Stimulated activated CD8-positive, alpha-beta memory T cell treated with anti-CD3 and anti-CD28 coated beads, Interleukin-2, amount 100 ng/mL, for 1 hour (primary cell): ENCODE data around the gene ACTN4.

Source experiments
- DNase-seq, 2 donors: peaks; one replicate each; pipeline ENCODE4 v3.0.0-alpha.2; 2020; ENCODE audit warnings: low read depth in 2 of 2

The ACTN4 gene

DNA sequence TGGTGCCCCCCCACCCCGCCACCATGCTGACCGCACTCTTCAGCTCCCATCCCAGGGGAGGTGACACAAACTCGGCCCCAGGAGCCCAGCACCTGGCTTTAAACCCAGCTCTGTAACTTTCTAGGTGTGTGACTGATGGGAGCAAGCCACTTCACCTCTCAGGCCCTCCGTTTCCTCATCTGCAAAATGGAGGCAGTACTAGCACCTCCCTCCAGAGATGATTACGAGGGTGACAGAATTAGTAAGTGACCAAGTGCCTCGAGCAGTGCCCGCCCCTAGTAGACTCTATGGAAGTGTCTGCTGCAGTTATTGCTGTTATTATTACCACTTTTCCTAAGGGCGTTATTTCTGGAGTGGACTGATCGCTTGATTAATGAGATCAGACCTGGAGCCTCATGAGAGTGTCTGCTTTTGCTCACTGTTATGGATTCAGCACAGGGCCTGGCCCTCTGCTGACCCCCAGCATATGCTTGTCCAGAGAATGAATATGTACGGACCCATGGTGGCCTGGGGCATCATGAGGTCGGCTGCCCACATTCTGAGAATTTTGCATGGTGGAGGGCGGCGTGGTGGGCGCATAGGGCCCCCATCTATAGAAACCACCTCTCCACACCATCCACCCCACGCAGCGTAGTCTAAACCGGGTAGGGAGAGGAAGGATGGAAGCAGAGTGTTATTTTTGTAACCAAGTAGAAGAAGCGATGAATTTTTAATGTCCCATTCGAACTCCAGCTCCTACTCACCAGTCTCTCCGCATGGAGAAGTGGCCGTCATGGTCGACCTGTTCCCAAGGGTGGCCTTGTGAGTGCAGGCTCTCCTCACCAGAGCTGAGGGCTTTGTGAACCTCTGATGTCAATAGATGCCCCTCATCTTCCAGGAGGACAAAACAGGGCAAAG lies 48.6 kb downstream of the ACTN4 start:
- no peak for DNase-seq

DNA sequence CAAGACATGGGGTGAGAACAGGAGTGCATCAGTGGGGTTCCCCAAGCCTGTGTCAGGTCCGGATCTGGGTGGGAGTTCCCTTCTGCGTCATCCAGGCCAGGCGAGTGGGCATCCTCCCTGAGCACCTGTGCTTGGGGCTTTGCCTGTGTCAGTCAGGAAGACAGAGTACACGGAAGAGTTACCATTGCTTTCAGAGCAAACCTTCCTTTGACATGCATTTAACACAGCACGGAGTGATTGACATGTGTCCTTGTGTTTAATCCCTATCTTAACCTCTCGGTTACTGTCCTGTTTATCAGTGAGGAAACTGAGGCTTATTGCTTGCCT lies 49.2 kb downstream of the ACTN4 start:
- DNase-seq: no peak

DNA sequence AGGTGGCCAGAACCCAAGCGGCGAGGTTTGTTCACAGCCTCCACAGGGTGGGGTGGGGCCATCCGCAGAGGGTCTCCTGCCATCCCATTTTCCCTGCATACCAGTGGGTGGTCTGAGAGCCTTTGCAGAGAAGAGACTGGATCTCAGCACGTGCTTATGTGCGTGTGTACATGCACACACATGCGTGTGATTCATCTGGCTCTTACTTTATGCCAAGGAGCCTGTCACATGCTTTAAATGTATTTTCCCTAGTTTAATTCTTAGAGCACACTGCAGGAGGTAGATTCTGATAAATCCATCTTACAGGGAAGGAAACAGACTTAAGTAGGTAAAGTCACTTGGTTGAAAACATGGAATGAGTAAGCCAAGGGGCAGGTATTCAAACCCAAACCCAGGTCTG lies 49.7 kb downstream of the ACTN4 start:
- DNase-seq: no peak

DNA sequence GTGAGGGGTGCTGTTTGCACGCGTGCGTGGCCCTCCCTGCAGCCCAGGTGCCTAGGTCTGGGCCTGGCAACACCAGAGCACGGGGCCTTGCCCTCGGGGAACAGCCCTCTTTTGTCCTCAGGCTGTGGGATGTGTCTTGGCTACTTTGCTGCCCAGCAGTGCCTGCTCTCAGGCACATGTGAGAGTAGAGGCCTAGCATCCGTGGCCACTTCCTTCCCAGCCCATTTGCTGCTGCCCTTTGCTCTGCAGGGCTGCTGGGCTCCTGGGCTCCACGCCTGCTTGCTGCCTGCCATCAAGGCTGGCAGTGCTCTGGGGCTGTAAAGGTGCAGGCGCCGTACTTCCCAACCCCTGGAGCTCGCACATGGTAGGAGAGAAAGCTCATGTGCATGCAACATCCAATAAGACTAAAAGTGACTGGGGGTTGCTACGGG lies 50.2 kb downstream of the ACTN4 start:
- no peak for DNase-seq

DNA sequence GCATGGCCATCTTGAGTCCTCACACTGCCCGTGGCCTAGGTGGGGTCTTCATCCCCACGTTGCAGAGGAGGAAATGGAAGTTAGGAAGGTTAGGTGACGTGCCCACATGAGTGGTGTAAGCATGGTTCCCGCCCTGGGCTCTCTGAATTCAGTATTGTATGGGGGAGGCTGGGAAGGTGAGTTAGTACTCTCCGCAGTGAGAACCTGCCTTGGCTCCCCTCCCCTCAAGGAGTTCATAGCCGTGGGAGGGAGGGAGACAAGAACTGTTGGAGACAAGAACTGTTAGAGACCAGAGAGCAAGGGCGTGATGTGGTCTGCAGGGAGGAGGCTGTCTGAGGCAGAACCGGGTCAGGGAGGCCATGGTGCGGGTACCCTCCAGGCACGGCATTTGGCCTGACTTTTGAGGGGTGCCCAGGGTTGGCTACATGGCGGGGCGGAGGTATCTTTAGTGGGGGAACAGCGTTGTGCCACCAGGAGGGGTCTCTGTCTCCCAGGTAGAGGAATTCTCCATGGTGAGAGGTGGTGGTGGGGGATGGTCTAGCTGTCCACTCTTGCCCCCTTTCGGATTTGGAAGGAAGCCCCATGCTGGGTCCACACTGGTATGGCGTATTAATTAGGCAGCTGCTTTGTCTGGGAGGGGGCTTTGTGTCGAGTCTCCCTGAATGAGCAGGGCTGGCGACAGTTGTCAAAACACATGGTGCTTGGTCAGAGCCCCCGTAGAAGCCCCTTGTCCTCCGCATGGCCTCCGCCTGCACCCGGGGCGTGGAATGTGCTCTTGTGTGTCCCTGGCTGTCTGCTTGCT lies 51.0 kb downstream of the ACTN4 start:
- DNase-seq: no peak

DNA sequence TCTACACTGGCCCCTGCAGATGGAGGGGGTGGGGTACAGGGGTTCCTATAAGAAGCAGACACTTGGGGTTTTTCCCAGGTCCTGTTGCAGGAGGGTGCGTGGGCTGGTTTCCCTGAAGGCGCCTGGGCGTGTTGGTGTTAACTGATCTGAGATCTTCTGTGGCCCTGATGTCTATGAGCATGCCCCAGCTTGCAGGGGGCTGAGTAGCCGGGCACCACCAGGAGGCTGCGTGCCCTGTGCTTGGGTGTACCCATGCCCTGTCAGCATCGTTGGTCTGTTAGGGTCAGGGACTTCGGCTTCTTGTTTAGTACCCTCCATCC lies 51.5 kb downstream of the ACTN4 start:
- no peak for DNase-seq

DNA sequence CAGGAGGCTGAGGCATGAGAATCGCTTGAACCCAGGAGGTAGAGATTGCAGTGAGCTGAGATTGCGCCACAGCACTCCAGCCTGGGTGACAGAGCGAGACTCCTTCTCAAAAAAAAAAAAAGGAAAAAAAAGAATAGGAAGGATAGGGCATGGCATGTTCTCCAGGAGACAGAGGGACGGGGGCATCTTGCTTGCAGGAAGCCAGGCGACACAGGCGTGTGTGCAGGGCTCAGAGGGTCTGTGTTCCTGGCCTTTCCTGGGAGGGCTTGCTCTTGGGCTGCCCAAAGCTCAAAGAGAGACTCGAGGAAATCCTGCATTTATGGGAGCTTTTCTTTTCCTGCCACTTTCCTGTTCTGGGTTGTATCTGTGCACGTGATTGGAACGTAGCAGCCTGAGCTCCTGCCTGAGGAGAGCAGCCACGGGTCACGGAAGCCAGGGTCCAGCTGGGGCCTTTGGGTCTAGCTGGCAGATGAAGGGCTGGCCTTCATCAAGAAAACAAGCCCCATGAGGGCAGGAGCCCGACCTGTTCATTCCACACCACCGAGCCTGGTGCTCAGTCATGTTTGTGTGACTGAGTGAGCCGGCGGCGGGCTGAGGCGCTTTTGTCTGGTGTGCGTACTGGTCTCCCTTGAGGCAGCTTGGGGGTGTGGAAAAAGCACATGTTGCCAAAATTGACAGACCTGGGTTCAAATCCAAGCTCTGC lies 52.3 kb downstream of the ACTN4 start:
- DNase-seq: no peak

DNA sequence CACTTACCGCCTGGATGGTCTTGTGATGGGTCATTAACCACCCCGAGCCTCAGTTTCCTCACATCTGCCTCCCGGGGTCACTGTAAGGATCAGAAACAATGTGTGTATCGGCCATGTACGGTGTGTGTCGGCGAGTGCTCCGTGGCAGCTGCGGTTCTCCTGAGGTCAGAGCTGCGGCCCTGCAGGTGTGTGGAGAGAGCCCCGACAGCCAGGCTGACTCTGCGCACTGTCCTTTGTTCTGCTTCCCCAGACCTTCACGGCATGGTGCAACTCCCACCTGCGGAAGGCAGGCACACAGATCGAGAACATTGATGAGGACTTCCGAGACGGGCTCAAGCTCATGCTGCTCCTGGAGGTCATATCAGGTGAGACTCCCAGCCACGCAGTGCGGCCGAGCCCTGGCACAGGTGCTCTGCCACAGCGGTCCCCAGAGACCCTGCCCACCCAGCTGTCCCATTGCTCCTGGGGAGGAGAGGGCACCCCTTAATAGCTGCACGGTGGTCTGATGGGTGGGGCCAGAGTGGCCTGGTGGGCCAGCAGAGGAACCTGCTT lies 53.0 kb downstream of the ACTN4 start:
- no peak for DNase-seq

DNA sequence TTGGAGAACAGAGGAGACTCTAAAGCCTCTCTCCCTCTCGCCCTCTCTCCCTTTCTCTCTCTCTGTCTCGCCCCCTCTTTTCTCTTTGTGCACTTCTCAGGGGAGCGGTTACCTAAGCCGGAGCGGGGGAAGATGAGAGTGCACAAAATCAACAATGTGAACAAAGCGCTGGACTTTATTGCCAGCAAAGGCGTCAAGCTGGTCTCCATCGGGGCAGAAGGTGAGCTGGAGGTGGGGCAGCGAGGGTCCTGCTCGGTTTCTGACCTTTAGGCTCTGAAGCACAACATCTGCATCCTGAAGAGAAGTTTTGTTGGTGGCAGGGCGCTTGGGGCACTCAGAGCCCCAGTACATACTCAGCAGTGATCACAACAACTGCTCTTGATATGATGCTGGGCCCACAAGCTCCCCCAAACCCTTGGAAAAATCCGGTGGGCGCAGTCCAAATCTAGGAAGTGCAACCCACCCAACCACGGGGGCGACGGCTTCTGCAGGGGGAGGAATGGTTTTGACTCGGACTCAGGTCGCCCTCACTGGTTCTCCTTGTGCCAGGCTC lies 53.5 kb downstream of the ACTN4 start:
- no peak for DNase-seq

DNA sequence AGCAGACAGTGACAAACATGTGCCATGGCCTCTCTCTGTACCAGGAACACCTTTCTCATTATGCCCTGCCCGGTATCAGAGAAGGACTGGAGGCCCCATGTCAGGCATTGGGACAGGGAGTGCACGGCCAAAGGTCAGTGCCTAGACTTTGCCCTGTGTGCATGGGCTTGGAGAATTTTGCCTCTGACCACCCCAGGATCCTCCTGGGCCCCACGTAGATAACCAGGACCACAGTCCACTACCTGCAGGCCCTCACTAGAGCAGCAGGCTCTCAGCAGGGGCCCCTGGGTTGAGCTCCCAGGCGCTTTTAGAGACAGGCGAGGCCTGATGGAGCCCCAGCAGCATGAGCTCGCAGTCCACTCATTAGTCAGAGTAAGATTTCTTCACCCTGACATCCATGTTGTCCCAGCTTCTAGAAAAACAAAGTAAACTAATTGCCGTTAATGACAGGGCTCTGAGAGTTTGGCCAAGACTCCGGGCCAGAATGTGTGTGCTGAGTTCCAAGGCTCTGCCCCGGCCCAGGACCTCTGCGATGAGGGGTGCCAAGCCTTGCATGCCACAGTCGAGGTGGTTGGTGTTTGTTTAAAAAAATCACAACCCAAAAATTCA lies 54.1 kb downstream of the ACTN4 start:
- no peak for DNase-seq

DNA sequence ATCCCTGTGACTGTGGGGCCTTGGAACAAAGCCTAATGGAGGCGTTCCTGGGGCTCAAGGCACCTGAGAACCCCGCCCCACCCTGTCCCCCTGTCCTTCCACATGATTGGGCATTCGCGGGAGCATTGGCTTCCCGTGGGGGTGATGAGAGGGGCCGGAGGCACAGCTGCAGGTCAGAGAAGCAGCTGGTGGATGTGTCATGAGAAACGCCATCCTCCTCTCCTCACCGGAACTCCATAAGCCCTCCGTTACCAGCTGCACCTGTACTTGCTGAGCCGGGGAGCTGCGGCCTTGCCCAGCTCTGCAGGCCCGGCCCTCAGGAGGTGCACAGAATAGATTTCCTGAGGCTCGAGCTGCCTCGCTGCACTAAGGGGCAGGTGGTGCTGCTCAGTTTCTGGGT lies 54.8 kb downstream of the ACTN4 start:
- DNase-seq: no peak

DNA sequence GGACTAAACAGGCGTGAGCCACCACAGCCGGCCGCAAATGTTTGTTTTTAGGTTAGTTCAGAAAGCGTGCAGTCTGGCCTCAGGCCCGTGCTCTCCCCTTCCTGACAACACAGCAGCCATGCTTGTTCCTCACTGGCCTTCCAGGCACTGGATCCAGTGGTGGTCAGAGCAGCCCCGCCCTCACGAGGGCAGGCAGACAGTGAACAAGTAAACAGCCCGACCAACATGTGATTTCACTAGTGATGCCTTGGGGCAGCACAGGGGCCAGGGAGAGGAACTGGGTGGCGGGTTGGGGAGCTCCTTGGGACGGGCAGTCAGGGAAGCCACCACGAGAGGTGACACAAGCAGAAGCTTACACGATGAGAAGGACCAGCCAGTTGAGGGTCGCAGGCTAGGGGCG lies 56.1 kb downstream of the ACTN4 start:
- no peak for DNase-seq

DNA sequence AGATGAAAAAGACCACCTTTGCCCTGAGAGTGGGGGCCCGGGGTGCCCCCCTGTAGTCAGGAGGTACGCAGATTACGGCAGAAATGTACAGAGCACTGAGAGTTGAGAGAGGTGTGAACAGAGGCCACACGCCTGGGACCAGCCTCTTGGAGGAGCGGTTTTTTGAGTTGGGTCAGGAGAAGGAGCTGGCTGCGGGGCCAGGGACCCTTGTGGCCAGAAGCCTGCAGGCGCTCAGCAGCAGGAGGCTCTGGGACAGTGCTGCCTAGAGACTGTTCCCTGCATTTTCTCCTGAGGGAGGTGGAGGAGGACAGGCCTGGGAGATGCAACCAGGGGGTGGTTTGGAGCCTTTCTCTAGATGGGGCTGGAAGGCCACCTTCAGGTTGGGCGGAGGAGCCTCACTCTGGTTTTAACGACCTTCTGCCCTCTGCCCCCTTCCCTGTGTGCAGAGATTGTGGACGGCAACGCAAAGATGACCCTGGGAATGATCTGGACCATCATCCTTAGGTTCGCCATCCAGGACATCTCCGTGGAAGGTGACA lies 57.1 kb downstream of the ACTN4 start:
- no peak for DNase-seq

DNA sequence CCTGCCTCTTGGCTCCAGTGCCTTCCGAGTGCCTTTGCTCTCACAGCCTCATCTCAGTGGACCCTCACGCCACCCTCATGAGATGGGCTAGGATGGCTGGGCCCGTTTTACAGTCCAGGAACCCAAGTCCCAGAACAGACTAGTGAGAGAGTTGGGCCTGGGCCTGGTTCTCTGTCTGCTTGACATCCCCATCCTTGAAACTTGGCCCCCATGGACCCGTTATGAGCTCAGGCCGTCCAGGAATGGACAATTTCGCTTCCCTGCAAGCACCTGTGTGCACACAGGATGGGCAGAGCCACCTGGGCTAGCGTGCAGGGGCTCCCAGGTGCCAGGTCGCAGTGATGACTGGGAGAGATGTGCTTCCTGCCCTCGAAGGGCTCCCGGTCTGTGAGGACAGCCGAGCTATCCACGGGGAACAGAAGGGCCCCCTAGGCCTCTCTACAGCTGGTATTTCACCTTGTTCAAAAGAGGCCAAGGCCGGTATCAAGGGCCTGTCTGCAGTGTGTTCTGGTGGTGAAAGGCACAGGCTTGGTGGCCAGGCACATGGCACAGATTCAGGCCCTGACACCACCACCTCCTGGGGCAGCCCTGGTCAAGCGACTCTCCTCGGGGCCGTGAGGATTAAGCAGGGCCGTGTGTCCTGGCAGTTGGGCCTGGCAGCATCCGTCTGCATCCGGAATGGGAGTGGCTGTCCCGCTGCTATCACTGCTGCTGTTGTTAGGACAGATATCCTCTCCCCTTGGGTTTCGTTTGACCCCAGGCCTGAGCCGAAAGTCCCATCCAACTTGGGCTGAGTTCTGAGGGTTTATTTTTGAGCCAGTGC lies 58.0 kb downstream of the ACTN4 start:
- no peak for DNase-seq

DNA sequence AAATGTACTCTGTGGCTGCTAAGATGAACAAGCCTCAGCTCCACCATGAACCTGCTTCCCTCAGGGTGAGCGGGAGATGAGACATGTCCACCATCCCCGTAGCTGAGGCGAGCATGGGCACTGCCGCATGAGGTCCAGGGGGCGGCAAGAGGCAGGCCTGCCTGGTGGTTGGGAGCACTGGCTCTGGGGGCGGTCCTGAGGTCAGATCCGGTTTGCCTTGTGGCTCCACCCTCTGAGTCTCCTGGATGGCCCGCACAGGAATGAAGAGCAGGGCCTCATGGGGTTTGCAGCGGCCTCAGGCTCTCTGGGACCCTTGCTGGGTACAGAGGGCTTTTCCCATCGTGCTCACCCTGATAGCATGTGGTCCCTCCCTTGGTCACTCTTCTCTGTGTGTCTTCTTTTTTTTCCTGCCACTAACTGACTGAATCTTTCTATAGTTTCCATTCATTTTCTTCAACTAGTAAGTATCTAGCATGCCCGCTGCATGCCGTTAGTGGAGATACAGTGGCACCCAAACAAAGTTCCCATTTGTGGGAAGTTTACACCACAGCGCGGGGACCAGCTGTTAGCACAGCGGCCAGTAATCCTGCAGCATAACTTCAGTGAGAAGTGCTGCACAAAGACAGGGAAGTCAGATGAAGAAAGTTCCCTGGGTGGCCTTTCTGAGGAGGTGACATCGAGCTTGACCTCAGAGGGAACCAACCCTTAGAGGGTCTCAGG lies 59.5 kb downstream of the ACTN4 start:
- DNase-seq: no peak

DNA sequence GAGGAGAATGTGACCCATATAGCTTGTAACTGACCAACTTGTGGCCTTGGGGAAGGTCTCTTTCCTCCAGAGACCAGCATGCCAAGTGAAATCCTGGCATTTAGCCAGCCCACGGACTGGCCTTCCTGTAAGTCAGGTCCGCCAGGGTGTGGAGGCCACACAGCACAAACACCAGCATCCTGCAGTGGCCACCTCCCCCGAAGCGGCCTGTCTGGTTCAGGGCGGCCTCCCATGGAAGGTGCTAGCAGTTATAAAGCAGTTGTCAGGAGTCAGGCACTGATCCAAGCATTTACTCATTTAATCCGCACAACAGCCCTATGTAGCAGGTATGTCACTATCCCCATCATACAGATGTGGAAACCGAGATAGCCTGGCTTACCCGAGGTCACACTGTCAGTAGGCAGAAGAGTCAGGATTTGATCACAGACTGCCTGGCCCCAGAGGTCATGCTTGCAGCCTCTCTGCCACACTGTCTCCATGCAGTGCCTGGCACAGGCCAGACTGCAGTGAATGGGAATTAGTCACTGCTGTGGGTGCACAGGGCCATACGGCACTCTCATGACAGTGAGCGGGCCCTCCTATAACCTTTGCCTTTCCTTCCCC lies 60.2 kb downstream of the ACTN4 start:
- DNase-seq: no peak

DNA sequence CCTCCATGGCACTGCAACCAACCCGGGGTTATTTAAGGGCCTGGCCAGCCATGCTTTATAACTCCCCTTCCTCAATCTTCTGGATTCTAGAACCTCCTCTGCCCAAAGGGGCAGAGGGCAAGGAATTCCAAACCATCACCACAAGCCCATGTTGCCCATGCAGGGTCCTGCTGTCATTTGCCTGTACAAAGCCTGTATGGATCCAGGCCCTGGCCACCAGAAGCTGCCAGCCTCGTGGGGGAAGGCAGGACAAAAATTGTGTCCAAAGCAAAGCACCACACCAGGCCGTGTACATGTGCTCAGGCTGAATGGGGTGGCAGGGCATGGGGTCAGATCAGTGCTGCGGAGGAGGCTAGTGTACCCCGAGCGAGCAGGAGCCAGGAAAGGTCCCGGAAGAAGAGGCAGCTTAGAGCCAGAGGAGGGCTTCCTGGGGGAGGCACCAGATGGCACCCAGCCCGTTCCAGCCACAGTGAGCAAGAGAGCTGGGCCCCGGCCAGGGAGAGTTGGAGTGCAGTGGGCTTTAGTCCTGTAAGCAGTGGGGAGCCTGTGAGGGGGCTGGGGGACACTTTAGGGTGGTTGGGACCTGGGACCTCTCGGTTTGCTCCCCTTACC lies 61.1 kb downstream of the ACTN4 start:
- no peak for DNase-seq

DNA sequence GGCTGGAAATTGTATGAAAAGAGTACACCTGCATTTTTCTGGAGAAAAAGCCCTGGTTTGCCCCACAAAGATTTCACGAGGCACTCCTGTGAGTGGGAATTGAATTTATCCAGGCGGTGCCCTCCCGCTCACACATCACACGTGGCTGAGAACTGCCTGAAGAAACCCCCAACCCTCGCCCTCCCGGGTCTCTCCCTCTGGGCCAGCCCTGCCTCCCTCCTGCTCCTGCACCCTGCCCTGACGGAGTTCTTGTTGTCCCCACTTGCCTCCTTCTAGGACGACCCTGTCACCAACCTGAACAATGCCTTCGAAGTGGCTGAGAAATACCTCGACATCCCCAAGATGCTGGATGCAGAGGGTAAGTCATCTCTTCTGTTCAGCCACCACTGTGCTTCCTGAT lies 61.7 kb downstream of the ACTN4 start:
- DNase-seq: no peak
